B cell (primary cell): Measurements from ENCODE around the gene GGT7. TPM values are rescaled to one million over a fixed set of nuclear protein-coding genes. Genes with fewer than 3 reads are reported as not detected.
A peak's percentile ranks its signal among the peaks of the same experiment; 100 is the strongest.

ENCODE experiments used
- ATAC-seq: fragments of 200-7000 bp; cut with Tn5 transposase; one replicate; pipeline ENCODE4 v1.10.0; 2021; ENCODE audit warnings: low read depth, mild to moderate bottlenecking, moderate number of reproducible peaks, moderate library complexity
- CTCF ChIA-PET: fragments of 350-600 bp; sonication (Branson Sonifier 250); formaldehyde crosslinking; loops from one replicate; lab custom pipeline; 2021; ENCODE audit warnings: antibody characterized with exemption, inconsistent platforms; lab: Charles Lee
- POLR2A ChIA-PET: fragments of 350-600 bp; sonication (Branson Sonifier 250); formaldehyde crosslinking; loops from one replicate; lab custom pipeline; 2021; ENCODE audit warnings: antibody characterized with exemption; lab: Charles Lee
- DNase-seq: peaks from one replicate; pipeline ENCODE4 v3.0.0; 2013
- H2AFZ ChIP-seq: 2 replicates; pipeline ENCODE4 v1.6.1; 2012; ENCODE audit warnings: mild to moderate bottlenecking, low read depth, low read length; ENCODE audit not compliant: insufficient read depth, poor library complexity, severe bottlenecking
- H3K27ac ChIP-seq, 2 donors: 1 replicate in 1 of 2; 2 replicates in 1 of 2; pipeline ENCODE4 v1.5.1; 2012 to 2013; ENCODE audit warnings: low read length in 2 of 2, mild to moderate bottlenecking in 2 of 2, moderate library complexity in 1 of 2
- H3K27me3 ChIP-seq, 4 experiments: fragments of 200-600 bp in 1 of 4; sonication (generic) in 1 of 4; replicated peaks in 1 of 4; 1 replicate in 2 of 4; 2 replicates in 2 of 4; pipeline versions ENCODE4 v1.6.1 to v1.7.0; 2013 to 2016; ENCODE audit warnings: low read length in 3 of 4, mild to moderate bottlenecking in 2 of 4, mixed read lengths in 1 of 4, moderate library complexity in 1 of 4; ENCODE audit not compliant: insufficient read depth in 4 of 4, control insufficient read depth in 3 of 4; ENCODE audit errors: control extremely low read depth in 1 of 4
- H3K36me3 ChIP-seq, 2 experiments: replicated peaks in 1 of 2; 1 replicate in 1 of 2; 2 replicates in 1 of 2; pipeline versions ENCODE4 v1.6.1 to v1.7.1; 2013; ENCODE audit warnings: low read length in 1 of 2; ENCODE audit not compliant: insufficient read depth in 2 of 2, control insufficient read depth in 1 of 2; ENCODE audit errors: control extremely low read depth in 1 of 2, extremely low read depth in 1 of 2
- H3K4me1 ChIP-seq, 2 donors: fragments of 200-600 bp in 1 of 2; sonication (generic) in 1 of 2; 1 replicate in 1 of 2; 2 replicates in 1 of 2; pipeline versions ENCODE4 v1.5.1 to v1.6.1; 2013 to 2017; ENCODE audit warnings: low read length in 2 of 2; ENCODE audit not compliant: control insufficient read depth in 2 of 2, insufficient read depth in 2 of 2
- H3K4me2 ChIP-seq: replicated peaks from 2 replicates; pipeline ENCODE3; 2012; ENCODE audit warnings: mild to moderate bottlenecking, low read depth, low read length; ENCODE audit not compliant: poor library complexity, severe bottlenecking
- H3K4me3 ChIP-seq, 5 experiments: fragments of 200-600 bp in 1 of 5; sonication (generic) in 1 of 5; 1 replicate in 3 of 5; 2 replicates in 2 of 5; pipeline versions ENCODE4 v1.5.1 to v1.7.0; 2011 to 2016; ENCODE audit warnings: low read length in 4 of 5, mild to moderate bottlenecking in 4 of 5, low read depth in 2 of 5, control low read depth in 1 of 5, moderate library complexity in 1 of 5; ENCODE audit not compliant: insufficient read depth in 1 of 5; ENCODE audit errors: control extremely low read depth in 1 of 5, extremely low read depth in 1 of 5
- H3K79me2 ChIP-seq: fragments of 200-600 bp; sonication (generic); one replicate; pipeline ENCODE4 v1.6.0; 2016; ENCODE audit warnings: low read length; ENCODE audit not compliant: control insufficient read depth, insufficient read depth
- H3K9ac ChIP-seq: fragments of 200-600 bp; sonication (generic); 2 replicates; pipeline ENCODE4 v1.6.1; 2017; ENCODE audit warnings: mild to moderate bottlenecking, low read length, moderate library complexity
- H3K9me3 ChIP-seq, 3 donors: one replicate each; pipeline versions ENCODE4 v1.6.1 to v1.7.1; 2013; ENCODE audit warnings: low read length in 2 of 3; ENCODE audit not compliant: control insufficient read depth in 2 of 3, insufficient read depth in 1 of 3; ENCODE audit errors: control extremely low read depth in 1 of 3
- H4K20me1 ChIP-seq: 2 replicates; pipeline ENCODE4 v1.6.0; 2012; ENCODE audit warnings: mild to moderate bottlenecking, low read length; ENCODE audit not compliant: insufficient read depth, control insufficient read depth, poor library complexity, severe bottlenecking
- H3K27ac Mint-ChIP-seq: one replicate; pipeline ENCODE4 v1.8.0; 2021; ENCODE audit warnings: mixed read lengths
- H3K27me3 Mint-ChIP-seq: one replicate; pipeline ENCODE4 v1.8.0; 2021; ENCODE audit warnings: mixed read lengths
- H3K4me1 Mint-ChIP-seq: one replicate; pipeline ENCODE4 v1.8.0; 2021; ENCODE audit warnings: mixed read lengths
- H3K4me3 Mint-ChIP-seq: one replicate; pipeline ENCODE4 v1.8.0; 2021; ENCODE audit warnings: mixed read lengths
- H3K9me3 Mint-ChIP-seq: one replicate; pipeline ENCODE4 v1.8.0; 2022; ENCODE audit warnings: mixed read lengths; ENCODE audit not compliant: insufficient read depth
- EZH2 ChIP-seq: IDR thresholded peaks from 2 replicates; pipeline ENCODE4 v1.6.1; 2012; ENCODE audit warnings: borderline replicate concordance, low read depth, mild to moderate bottlenecking, moderate library complexity, low read length; ENCODE audit not compliant: insufficient read depth, poor library complexity, severe bottlenecking
- WGBS: methylation state at CpG from one replicate; pipeline ENCODE4 v1.1.5; 2013; ENCODE audit warnings: missing lambda C conversion rate; ENCODE audit not compliant: insufficient coverage; 5-methylcytosine and 5-hydroxymethylcytosine counted together
- intact Hi-C: fragments of 100-400 bp; cut with micrococcal nuclease; formaldehyde crosslinking; loops from one replicate; pipeline ENCODE4 v1.10.0; 2022
- polyA plus RNA-seq: library from polyadenylated mRNA; depleted of rRNA; stranded (reverse); fragments of >200 nt; gene quantifications from 2 replicates; pipeline ENCODE4 v1.2.3, GENCODE V29; 2012
- total RNA-seq, 2 donors: library from RNA; stranded (reverse); fragments of 120-200 nt in 1 of 2; gene quantifications; 1 replicate in 1 of 2; 2 replicates in 1 of 2; pipeline versions ENCODE4 v1.2.3 to v1.2.4, GENCODE V29; 2013 to 2022
- TF ChIP-seq, protein P1 (sequence below): fragments of 200-600 bp; IDR thresholded peaks from one replicate; pipeline ENCODE4 v1.8.0; 2022; ENCODE audit warnings: antibody characterized with exemption, mild to moderate bottlenecking

GGT7 gene
- total and polyA plus RNA-seq, 2 donors (not counting 1 experiment from before 2014, with no cell fraction given), result 28.6 to 31.9 TPM

DNA sequence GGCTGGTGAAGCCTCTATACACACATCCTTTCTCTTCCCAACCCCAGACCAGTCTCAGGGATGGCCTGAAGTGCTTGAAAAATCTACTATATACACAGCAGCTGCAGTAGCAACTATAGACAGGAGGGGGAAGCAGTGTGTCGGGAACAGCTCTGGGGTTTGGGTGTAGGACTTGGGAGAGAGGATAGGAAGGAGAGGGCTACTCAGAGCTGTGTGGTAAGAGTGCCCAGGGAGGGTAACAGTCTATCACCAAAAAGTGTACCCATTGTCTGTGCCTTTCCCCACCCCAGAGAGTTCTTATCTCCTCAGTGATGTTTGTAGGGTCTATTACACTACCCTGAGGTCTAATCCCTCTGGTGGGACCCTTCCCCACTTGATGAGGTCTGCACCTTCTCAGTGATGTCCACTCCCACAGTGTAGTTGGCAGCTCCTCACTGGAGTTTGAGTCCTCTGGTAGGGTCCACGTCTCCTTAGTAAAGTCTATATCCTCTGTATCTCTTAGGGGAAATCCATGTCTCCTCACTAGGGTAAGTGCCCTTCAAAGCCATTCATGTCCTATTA is 1.5 kb upstream of the GGT7 start:
- CTCF ChIA-PET, result interaction anchor here (0.6 to 2.3 kb wide), 10 partner anchors 8 to 335 kb away, joined by 3 to 6 read pairs (median 3); partner anchors contain the start of genes GSS, MYH7B and TRPC4AP
- Histone ChIP-seq H3K27me3 (no peaks in the 10 kb centered on the region), H3K27ac (no peak overlapping the region), H3K79me2 (peaks cover 12% of the 10 kb centered on the region), H3K9me3 (no peaks in the 10 kb centered on the region), H2AFZ (no peak overlapping the region), H3K36me3 (no peaks in the 10 kb centered on the region), H3K4me2 (peak overlapping the region; percentile 95), H3K4me3 (no peak overlapping the region), H3K9ac (no peak overlapping the region), H3K4me1 (peaks cover 35 to 41% of the 10 kb centered on the region in 2 donors), H4K20me1 (no peaks in the 10 kb centered on the region)
- DNase-seq (peak; percentile 56), ATAC-seq (no peak)
- 100% methylated on average over 1 of the region's 2 CpGs for WGBS
- H3K27ac Mint-ChIP-seq, result peak overlapping the region; percentile 73
- peak overlapping the region; percentile 81 for H3K4me3 Mint-ChIP-seq
- no peaks in the 10 kb centered on the region for H3K27me3 Mint-ChIP-seq
- H3K4me1 Mint-ChIP-seq, result peaks cover 55% of the 10 kb centered on the region
- intact Hi-C loops, result no loop called here
- TF ChIP-seq, protein P1, sequence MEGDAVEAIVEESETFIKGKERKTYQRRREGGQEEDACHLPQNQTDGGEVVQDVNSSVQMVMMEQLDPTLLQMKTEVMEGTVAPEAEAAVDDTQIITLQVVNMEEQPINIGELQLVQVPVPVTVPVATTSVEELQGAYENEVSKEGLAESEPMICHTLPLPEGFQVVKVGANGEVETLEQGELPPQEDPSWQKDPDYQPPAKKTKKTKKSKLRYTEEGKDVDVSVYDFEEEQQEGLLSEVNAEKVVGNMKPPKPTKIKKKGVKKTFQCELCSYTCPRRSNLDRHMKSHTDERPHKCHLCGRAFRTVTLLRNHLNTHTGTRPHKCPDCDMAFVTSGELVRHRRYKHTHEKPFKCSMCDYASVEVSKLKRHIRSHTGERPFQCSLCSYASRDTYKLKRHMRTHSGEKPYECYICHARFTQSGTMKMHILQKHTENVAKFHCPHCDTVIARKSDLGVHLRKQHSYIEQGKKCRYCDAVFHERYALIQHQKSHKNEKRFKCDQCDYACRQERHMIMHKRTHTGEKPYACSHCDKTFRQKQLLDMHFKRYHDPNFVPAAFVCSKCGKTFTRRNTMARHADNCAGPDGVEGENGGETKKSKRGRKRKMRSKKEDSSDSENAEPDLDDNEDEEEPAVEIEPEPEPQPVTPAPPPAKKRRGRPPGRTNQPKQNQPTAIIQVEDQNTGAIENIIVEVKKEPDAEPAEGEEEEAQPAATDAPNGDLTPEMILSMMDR, result peak; percentile 51
- no peak for TF ChIP-seq EZH2
- H3K9me3 Mint-ChIP-seq, result no peaks in the 10 kb centered on the region
- POLR2A ChIA-PET, result interaction anchor here (0.6 kb wide), 3 partner anchors 83 to 911 kb away, joined by 6 to 12 read pairs (median 7); no protein-coding TSS in a partner anchor

DNA sequence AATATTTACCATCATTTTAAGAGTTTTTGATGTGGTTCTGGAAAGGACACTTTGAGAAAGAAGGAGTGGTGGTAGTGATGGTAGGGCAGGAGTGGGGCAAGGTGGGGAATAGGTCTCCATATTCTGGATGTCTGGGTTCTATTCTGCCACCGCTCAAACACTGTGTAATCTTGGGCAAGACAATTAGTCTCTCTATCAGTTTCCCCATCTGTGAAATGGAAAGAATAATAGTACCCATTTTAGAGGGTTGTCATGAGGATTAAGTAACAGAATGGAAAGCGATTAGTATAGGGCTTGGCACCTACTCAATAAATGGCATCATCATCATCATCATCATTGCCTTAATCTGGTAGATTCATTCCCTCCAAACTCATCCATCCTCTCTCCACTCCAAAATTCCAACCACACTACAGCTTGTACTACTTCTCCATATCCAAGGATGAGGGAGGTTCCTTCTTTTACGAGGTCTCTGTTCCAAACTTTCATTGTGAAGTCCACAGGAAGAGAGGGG is 982 bp upstream of the GGT7 start:
- Histone ChIP-seq H3K9me3 (no peaks in the 10 kb centered on the region), H3K9ac (peak overlapping the region; percentile 71), H2AFZ (peak overlapping the region; percentile 96), H3K4me1 (peaks cover 35 to 41% of the 10 kb centered on the region in 2 donors), H3K27ac (no peak overlapping the region), H3K79me2 (peaks cover 12% of the 10 kb centered on the region), H3K4me3 (peak overlapping the region in 1 of 5 experiments; percentile 82), H3K27me3 (no peaks in the 10 kb centered on the region), H3K36me3 (no peaks in the 10 kb centered on the region), H4K20me1 (no peaks in the 10 kb centered on the region), H3K4me2 (peak overlapping the region; percentile 95)
- Mint-ChIP-seq H3K4me3 (peak overlapping the region; percentile 81), H3K27ac (peak overlapping the region; percentile 73), H3K4me1 (peaks cover 55% of the 10 kb centered on the region), H3K9me3 (no peaks in the 10 kb centered on the region), H3K27me3 (no peaks in the 10 kb centered on the region)
- no peak for DNase-seq
- intact Hi-C loops, result loop anchor here (2.0 kb wide), 2 partner anchors 271 to 315 kb away; partner anchors contain the start of gene MAP1LC3A
- ChIA-PET POLR2A (interaction anchor here (0.6 kb wide), 2 partner anchors 84 to 912 kb away, joined by 7 to 12 read pairs; no protein-coding TSS in a partner anchor), CTCF (interaction anchor here (0.6 to 2.3 kb wide), 7 partner anchors 10 to 336 kb away, joined by 3 to 6 read pairs (median 4); partner anchors contain the start of genes GSS and MYH7B)
- no peak for ATAC-seq
- TF ChIP-seq, protein P1, result no peak
- TF ChIP-seq EZH2, result no peak
- WGBS, result no CpG with 5 or more reads among the region's 3 CpGs
